Right lobe of liver (tissue), 4 donors: ENCODE results near the gene RNLS.

Source experiments
- CTCF ChIP-seq, 4 donors: fragments of 200-600 bp in 3 of 4; fragments of 450-650 bp in 1 of 4; IDR thresholded peaks; one replicate each; pipeline versions ENCODE4 v1.5.1 to v1.8.0; 2016 to 2022; ENCODE audit warnings: antibody characterized with exemption in 4 of 4, mild to moderate bottlenecking in 2 of 4
- POLR2A ChIP-seq: fragments of 450-650 bp; IDR thresholded peaks from one replicate; pipeline ENCODE4 v1.6.1; 2017; ENCODE audit warnings: antibody characterized with exemption, mild to moderate bottlenecking
- donor health status: DM: no; HTN: no; CAD: no.
- donor health status: DM: no; HTN: no; CAD: no.
- donor health status: DM: no; HTN: yes; CAD: no.

GRCh38 chr10:88311264-88311663 lies 271.9 kb downstream of the RNLS start:
- TF ChIP-seq CTCF (IDR thresholded peaks at IDR 0.05), result no peak
- TF ChIP-seq POLR2A, result no peak
